GM10266 (cell line): ENCODE results near the gene ZNF138.

Experiments
- DNase-seq: peaks from one replicate; pipeline ENCODE4 v3.0.0; 2012; ENCODE audit errors: extremely low spot score
- CTCF ChIP-seq: IDR thresholded peaks from 2 replicates; pipeline ENCODE4 v1.5.1; 2012; ENCODE audit warnings: mild to moderate bottlenecking, low read depth; ENCODE audit not compliant: control insufficient read depth, insufficient read depth; ENCODE audit errors: missing control alignments

Gene ZNF138

GRCh38 chr7:64877714-64878610, 83.7 kb downstream of the ZNF138 start:
- peak; percentile 7 for DNase-seq
- no peak for TF ChIP-seq CTCF

- no peak for TF ChIP-seq CTCF
- peak; percentile 5 for DNase-seq
Observed at GRCh38 chr7:64878684-64879083, 84.5 kb downstream of the ZNF138 start.

GRCh38 chr7:64879086-64879730, 85.0 kb downstream of the ZNF138 start:
- no peak for TF ChIP-seq CTCF
- DNase-seq, result peak; percentile 7

- TF ChIP-seq CTCF, result no peak
- DNase-seq, result peak; percentile 5
Observed at GRCh38 chr7:64879800-64880199, 85.6 kb downstream of the ZNF138 start.

- no peak for TF ChIP-seq CTCF
- peak; percentile 12 for DNase-seq
Observed at GRCh38 chr7:64880322-64881297, 86.4 kb downstream of the ZNF138 start.

- peak; percentile 11 for DNase-seq
- TF ChIP-seq CTCF, result no peak
Observed at GRCh38 chr7:64881461-64882287, 87.4 kb downstream of the ZNF138 start.
